Measurements from ENCODE around the gene ELK1. TPM values are rescaled to one million over a fixed set of nuclear protein-coding genes. Genes with fewer than 3 reads are reported as not detected.

Gene ELK1
- total and polyA plus RNA-seq, 2 of the 4 experiments (the other 2 are of a cell fraction), result 10.0 to 24.3 TPM

- H2AFZ ChIP-seq (replicated peaks; ENCODE audit: low read length, poor library complexity), result no peak overlapping the region
- H2BK120ac ChIP-seq (ENCODE audit: low read depth, low read length), result no peak overlapping the region
- POLR2A ChIA-PET (ENCODE audit: unreplicated experiment), result no interaction called here
- in situ Hi-C loops (cut with MboI; ENCODE audit: low sequenced_read_pairs), result no loop called here
- intact Hi-C loops (cut with micrococcal nuclease), result no loop called here
- H3K18ac ChIP-seq (ENCODE audit: low read depth, low read length), result no peak overlapping the region
- no peak overlapping the region for H3K14ac ChIP-seq (replicated peaks; ENCODE audit: low read depth, low read length)
- no peaks in the 10 kb centered on the region for H3K36me3 ChIP-seq (ENCODE audit: control insufficient read depth, insufficient read depth, low read length)
- H3K9ac ChIP-seq (ENCODE audit: low read depth, low read length), result no peak overlapping the region
- peaks cover 5% of the 10 kb centered on the region; the same call in 1 of the 2 replicates for H3K27me3 ChIP-seq (ENCODE audit: control insufficient read depth, insufficient read depth, low read length)
- H3K4ac ChIP-seq (ENCODE audit: low read depth, low read length), result no peak overlapping the region
- H3K27ac ChIP-seq (ENCODE audit: insufficient read depth, low read length), result no peak overlapping the region
- H3K9me1 ChIP-seq (ENCODE audit: insufficient read depth, low read length), result no peaks in the 10 kb centered on the region
- no peak overlapping the region for H3K56ac ChIP-seq (ENCODE audit: extremely low read depth, insufficient read depth, low read length)
- BruUV-seq (replicated peaks), result no TSS peak
- DNase-seq (no peak), ATAC-seq (ENCODE audit: low read depth) (no peak)
- H3K23ac ChIP-seq (ENCODE audit: low read depth, low read length), result no peak overlapping the region
- no peak overlapping the region for H2BK20ac ChIP-seq (ENCODE audit: low read depth, low read length)
- peaks cover 3% of the 10 kb centered on the region for H4K20me1 ChIP-seq (ENCODE audit: insufficient read depth, low read length)
- no peak overlapping the region for H2BK5ac ChIP-seq (ENCODE audit: low read depth, low read length, poor library complexity, severe bottlenecking)
- no peak overlapping the region for H2AK5ac ChIP-seq (ENCODE audit: low read depth, low read length)
- no peak overlapping the region for H2AK9ac ChIP-seq (replicated peaks; ENCODE audit: low read depth, low read length, poor library complexity)
- H3K4me3 ChIP-seq (ENCODE audit: insufficient read depth, low read depth, low read length), result no peak overlapping the region
- TF ChIP-seq ELK1 (IDR thresholded peaks at IDR 0.05; ENCODE audit: borderline replicate concordance, low read depth, low read length), result no peak
- TF ChIP-seq SMC3 (IDR thresholded peaks at IDR 0.05; ENCODE audit: low read depth, low read length), result no peak
- no peak for TF ChIP-seq RCOR1 (IDR thresholded peaks at IDR 0.05; ENCODE audit: insufficient replicate concordance, low read length)
- TF ChIP-seq POLR2A (IDR thresholded peaks at IDR 0.05; ENCODE audit: low read depth, low read length), result no peak
- no peak for TF ChIP-seq USF2 (IDR thresholded peaks at IDR 0.05; ENCODE audit: low read depth, low read length)
- TF ChIP-seq MAZ (IDR thresholded peaks at IDR 0.05; ENCODE audit: borderline replicate concordance, low read depth, low read length), result no peak
- no peak for TF ChIP-seq CTCF (conservative IDR thresholded peaks at IDR 0.05; ENCODE audit: low read depth, low read length)
- TF ChIP-seq MXI1 (IDR thresholded peaks at IDR 0.05; ENCODE audit: borderline replicate concordance, low read depth, low read length), result no peak
- TF ChIP-seq MAFK (IDR thresholded peaks at IDR 0.05; ENCODE audit: low read depth, low read length), result no peak
- TF ChIP-seq FOS (IDR thresholded peaks at IDR 0.05; ENCODE audit: low read depth, low read length), result no peak
- TF ChIP-seq CEBPB (IDR thresholded peaks at IDR 0.05; ENCODE audit: low read depth, low read length), result no peak
- no peak for TF ChIP-seq BHLHE40 (IDR thresholded peaks at IDR 0.05; ENCODE audit: low read depth, low read length)
- 48% methylated on average over 2 of the region's 4 CpGs; no CpG with 5 or more reads in 1 of the 2 experiments for WGBS, 2 experiments (ENCODE audit: extremely low coverage in 2 of 2, insufficient read length in 1 of 2)
- H3K9me3 ChIP-seq (ENCODE audit: control insufficient read depth, insufficient read depth, low read length), result no peaks in the 10 kb centered on the region
- no peak overlapping the region for H4K8ac ChIP-seq (ENCODE audit: low read depth in 2 of 2, low read length in 2 of 2)
- CTCF ChIA-PET, result no interaction called here
- no peak overlapping the region for H3K4me2 ChIP-seq (ENCODE audit: low read depth, low read length)
- no peak overlapping the region for H4K91ac ChIP-seq (ENCODE audit: insufficient read depth, low read depth, low read length)
- no peaks in the 10 kb centered on the region for H3K4me1 ChIP-seq (ENCODE audit: control insufficient read depth, insufficient read depth, low read length)
- no peak overlapping the region for H2BK15ac ChIP-seq (ENCODE audit: low read depth, low read length)
- no peaks in the 10 kb centered on the region for H3K79me1 ChIP-seq (ENCODE audit: low read depth in 1 of 2, low read length in 2 of 2)
- no peak overlapping the region for H4K5ac ChIP-seq (ENCODE audit: low read depth, low read length)
- dilution Hi-C loops (cut with HindIII; ENCODE audit: low sequenced_read_pairs, unreplicated experiment), result no loop called here
Measured at GRCh38 chrX:47610511-47610910, 39.9 kb downstream of the ELK1 start.

All from IMR-90 (cell line).